Endometrial microvascular endothelial cells (primary cell): ENCODE results near the gene RBFOX2. TPM values are rescaled to one million over a fixed set of nuclear protein-coding genes. Genes with fewer than 3 reads are reported as not detected.
"Not testable (repeated sequence)": the region's sequence is repeated elsewhere in the genome, so short reads cannot be mapped to it uniquely, and the experiment has no call there.

Experiments
- in situ Hi-C: cut with HindIII; loops from 2 replicates; pipeline ENCODE4 v1.10.0; 2017; ENCODE audit warnings: low sequenced_read_pairs, low pct_unique_long_range_greater_than_20kb; ENCODE audit errors: inconsistent ontology term
- total RNA-seq: library from RNA; depleted of rRNA; stranded (reverse); fragments of >200 nt; gene quantifications from one replicate; pipeline ENCODE4 v1.2.3, GENCODE V29; 2015; ENCODE audit errors: inconsistent ontology term

RBFOX2 gene
- total RNA-seq, 1 donor from 2014 or later = 80.5 TPM

DNA sequence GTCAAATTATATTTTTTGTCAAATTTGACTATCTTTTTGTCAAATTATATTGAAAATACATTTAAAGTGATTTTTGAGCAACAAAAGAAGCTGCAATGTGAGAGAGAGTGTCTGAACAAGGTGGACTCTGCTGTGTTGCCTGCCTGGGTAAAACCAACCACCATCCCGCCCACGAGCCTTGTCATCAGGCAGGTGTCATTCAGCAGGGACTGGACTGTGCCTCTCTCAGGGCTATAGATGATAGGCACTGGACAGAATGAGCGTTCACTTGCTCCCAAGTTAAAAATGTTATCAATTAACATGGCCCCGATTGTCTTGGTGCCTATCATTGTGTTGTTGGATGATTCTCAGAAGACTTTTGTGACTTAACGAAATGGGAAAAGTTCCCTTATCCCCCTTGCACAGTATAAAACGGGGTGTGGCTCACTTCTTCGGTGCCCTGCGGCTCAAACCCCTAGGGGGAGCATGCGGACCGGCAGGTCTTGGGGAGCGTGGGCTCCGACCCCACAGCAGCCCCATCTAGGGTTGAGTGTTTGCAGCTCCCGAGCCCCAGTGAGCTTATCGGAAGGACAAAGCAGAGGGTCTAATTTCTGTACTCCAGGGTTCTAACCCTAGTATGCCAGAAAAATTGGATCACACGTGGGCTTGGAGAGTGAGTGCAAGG, 309.3 kb downstream of the RBFOX2 start:
- in situ Hi-C loops = no loop called here

GRCh38 chr22:35717572-35717971, 311.1 kb downstream of the RBFOX2 start, which contains the start of gene APOL5:
Gene APOL5, plus strand, starts transcription at chr22:35717872. Its CDS starts 0 bp downstream, at chr22:35717872.
- in situ Hi-C loops = no loop called here

DNA sequence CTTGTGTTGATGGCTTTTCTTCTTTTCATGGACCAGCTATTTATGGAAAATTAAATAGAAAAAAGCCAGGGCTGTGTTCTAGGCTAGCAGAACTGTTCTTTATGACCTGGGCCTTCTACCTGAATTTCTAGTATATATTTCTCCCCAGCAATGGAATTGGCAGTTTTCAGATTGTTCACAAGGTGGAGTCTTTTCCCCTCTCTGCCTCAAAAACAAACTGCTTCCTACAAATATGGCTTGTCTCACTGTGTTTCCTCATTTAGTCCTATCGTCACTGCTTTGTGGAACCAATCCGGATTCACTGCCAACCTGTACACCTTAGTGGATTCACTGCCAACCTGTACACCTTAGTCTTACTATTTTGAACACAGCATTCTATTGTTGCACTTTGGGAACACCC, 316.0 kb downstream of the RBFOX2 start:
- in situ Hi-C loops = no loop called here

DNA sequence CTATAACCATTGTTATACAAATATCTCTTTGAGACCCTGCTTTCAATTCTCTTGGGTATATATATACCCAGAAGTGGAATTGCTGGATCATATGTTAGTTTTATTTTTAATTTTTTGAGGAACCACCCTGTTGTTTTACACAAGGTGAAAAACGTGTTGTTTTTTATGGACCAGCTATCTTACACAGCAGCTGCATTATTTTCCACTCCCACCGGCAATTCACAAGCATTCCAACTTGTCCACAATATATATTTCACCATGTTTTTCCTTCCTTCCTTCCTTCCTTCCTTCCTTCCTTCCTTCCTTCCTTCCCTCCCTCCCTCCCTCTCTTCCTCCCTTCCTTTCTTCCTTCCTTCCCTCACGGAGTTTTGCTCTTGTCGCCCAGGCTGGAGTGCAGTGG, 317.3 kb downstream of the RBFOX2 start:
- in situ Hi-C loops = no loop called here

- in situ Hi-C loops = no loop called here
Observed at GRCh38 chr22:35708917-35709316, 319.7 kb downstream of the RBFOX2 start.

- in situ Hi-C loops = no loop called here
Observed at GRCh38 chr22:35708453-35708852, 320.2 kb downstream of the RBFOX2 start.

- in situ Hi-C loops = no loop called here
Observed at GRCh38 chr22:35705141-35705540, 323.5 kb downstream of the RBFOX2 start.

DNA sequence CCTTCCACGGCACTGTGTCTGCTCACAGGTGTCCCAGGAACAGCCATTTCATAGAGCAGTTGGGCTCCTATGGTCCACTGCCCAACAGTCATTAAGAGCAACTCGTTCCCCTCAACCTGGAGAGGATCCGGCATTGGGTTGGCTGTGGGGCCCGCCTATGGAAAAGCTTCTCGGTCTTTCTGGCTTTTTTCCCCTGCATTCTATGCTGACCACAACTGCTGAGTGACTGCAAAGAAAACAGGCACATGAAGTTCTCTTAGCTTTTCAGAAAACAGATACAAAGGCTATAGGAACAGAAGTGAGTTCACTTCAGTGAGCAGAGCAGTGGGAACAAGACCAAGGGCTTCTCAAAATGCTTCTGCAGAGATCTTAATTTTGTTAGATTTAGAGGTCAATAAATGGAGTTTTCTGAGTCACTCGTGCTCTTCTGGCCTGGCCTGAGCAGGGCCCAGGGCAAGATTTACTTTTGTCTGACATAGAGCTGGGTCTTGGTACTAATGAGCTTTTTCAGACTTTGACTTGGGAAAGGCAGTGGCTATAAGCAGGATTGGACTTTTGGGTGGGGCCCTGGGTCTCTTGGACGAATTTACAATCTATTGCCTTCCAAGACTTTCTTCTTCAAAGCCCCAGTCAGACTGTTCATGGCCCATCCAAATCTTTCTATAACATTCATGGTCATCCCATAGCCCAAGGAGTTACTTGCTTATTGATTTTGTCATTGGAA, 324.6 kb downstream of the RBFOX2 start:
- in situ Hi-C loops = no loop called here

GRCh38 chr22:35699852-35700251, 328.8 kb downstream of the RBFOX2 start:
- in situ Hi-C loops = not testable (repeated sequence)

DNA sequence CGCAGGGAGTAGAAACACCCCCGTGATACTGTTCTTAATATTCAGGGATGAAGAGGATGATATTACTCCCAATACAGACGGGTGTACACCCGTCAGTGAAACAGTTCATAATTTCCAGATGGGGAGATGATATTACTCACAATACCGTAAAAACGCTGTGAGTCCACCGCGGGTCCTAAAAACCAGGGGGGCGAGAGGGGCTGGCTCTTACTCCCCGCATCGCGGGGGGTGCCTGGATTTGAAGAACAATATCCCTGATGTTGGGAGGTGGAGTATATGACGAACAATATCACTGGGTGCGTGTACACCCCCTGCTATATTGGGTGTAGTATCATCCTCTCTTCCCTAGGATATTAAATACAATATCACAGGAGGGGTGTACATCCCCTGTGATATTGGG, 331.5 kb downstream of the RBFOX2 start:
- in situ Hi-C loops = no loop called here

DNA sequence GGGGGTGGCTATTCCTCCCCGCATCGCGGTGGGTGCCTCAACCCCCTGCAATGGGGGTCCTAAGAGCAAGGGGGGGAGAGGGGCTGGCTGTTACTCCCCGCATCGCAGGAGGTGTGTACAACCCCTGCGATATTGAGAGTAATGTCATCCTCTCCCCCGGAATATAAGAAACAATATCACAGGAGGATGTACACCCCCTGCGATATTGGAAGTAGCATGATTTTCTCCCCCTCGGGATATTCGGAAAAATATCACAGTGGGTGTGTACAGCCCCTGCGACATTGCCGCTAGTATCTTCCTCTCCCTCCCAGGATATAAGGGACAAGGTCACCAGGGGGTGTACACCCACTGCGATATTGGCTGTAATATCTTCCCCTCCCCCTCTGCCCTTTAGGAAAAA, 333.4 kb downstream of the RBFOX2 start:
- in situ Hi-C loops = no loop called here

DNA sequence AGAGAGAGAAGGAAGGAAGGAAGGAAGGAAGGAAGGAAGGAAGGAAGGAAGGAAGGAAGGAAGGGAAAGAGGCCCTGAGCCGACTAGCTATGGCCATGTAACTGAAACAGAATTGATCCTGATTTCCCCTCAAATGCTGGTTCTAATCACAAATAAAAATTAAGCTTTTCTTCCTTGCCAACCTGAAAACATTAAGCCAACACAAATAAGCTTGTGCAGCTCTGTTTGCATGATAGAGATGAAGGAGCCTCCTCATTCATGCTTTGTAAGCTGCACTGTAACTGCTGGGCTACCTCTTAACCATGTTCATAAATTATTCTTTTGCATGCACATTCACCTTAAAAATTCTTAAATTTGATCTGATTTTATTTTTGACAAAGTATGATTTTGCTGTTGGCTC, 338.6 kb downstream of the RBFOX2 start:
- in situ Hi-C loops = no loop called here

GRCh38 chr22:35688913-35689675, 339.5 kb downstream of the RBFOX2 start:
- in situ Hi-C loops = no loop called here

Other genes with a start within 250 kb of the RBFOX2 start
- 68.8 TPM for gene APOL3, start 131.9 kb upstream of the RBFOX2 start, total RNA-seq
- 0.09 TPM for gene APOL4, start 173.0 kb upstream of the RBFOX2 start, total RNA-seq
- 63.6 TPM for gene APOL2, start 210.7 kb upstream of the RBFOX2 start, total RNA-seq
- gene APOL1, start 224.3 kb upstream of the RBFOX2 start, total RNA-seq = 37.2 TPM